ENCODE measurements around the gene TBC1D4. TPM values are rescaled to one million over a fixed set of nuclear protein-coding genes. Genes with fewer than 3 reads are reported as not detected.
A peak's percentile ranks its signal among the peaks of the same experiment; 100 is the strongest.

Gene TBC1D4
- total RNA-seq, 1 donor from 2014 or later, result 26.1 TPM

- ATAC-seq, result no peak
These were observed 115.3 kb downstream of the TBC1D4 start for GRCh38 chr13:75366380-75367280.

GRCh38 chr13:75365724-75366173 lies 116.2 kb downstream of the TBC1D4 start:
- intact Hi-C loops (cut with DNase I), result no loop called here
- Histone ChIP-seq H3K9me3 (no peaks in the 10 kb centered on the region), H3K4me3 (no peak overlapping the region), H3K36me3 (no peaks in the 10 kb centered on the region), H3K4me1 (peaks cover 23% of the 10 kb centered on the region), H3K27me3 (no peaks in the 10 kb centered on the region), H3K27ac (no peak overlapping the region)
- DNase-seq (no peak), ATAC-seq (peak; percentile 41)
- no peak for TF ChIP-seq CTCF (IDR thresholded peaks at IDR 0.05)

More at GRCh38 chr13:75366380-75367280, 115.3 kb downstream of the TBC1D4 start:
- Histone ChIP-seq H3K4me1 (peaks cover 23% of the 10 kb centered on the region), H3K27me3 (no peaks in the 10 kb centered on the region), H3K36me3 (no peaks in the 10 kb centered on the region), H3K4me3 (no peak overlapping the region), H3K9me3 (no peaks in the 10 kb centered on the region), H3K27ac (no peak overlapping the region)
- DNase-seq, result no peak
- intact Hi-C loops (cut with DNase I), result no loop called here
- TF ChIP-seq CTCF (IDR thresholded peaks at IDR 0.05), result no peak

- Histone ChIP-seq H3K9me3 (no peaks in the 10 kb centered on the region), H3K27me3 (no peaks in the 10 kb centered on the region), H3K27ac (no peak overlapping the region), H3K36me3 (no peaks in the 10 kb centered on the region), H3K4me3 (no peak overlapping the region), H3K4me1 (peaks cover 23% of the 10 kb centered on the region)
- DNase-seq (no peak), ATAC-seq (no peak)
- intact Hi-C loops (cut with DNase I), result no loop called here
- no peak for TF ChIP-seq CTCF (IDR thresholded peaks at IDR 0.05)
These were observed 117.7 kb downstream of the TBC1D4 start for GRCh38 chr13:75364131-75364713.

- intact Hi-C loops (cut with DNase I), result no loop called here
- DNase-seq (no peak), ATAC-seq (no peak)
- H3K4me3 ChIP-seq, result no peak overlapping the region
- no peaks in the 10 kb centered on the region for H3K9me3 ChIP-seq
- no peak overlapping the region for H3K27ac ChIP-seq
- H3K4me1 ChIP-seq, result peaks cover 23% of the 10 kb centered on the region
- H3K27me3 ChIP-seq, result no peaks in the 10 kb centered on the region
- no peaks in the 10 kb centered on the region for H3K36me3 ChIP-seq
- TF ChIP-seq CTCF (IDR thresholded peaks at IDR 0.05), result no peak
These were observed 118.6 kb downstream of the TBC1D4 start for GRCh38 chr13:75363371-75363770.

- no peak for TF ChIP-seq CTCF (IDR thresholded peaks at IDR 0.05)
These were observed 119.9 kb downstream of the TBC1D4 start for GRCh38 chr13:75362026-75362425.

More at GRCh38 chr13:75362026-75362425, 119.9 kb downstream of the TBC1D4 start:
- DNase-seq (peak; percentile 61), ATAC-seq (peak; percentile 25)
- H3K9me3 ChIP-seq, result no peaks in the 10 kb centered on the region
- H3K27ac ChIP-seq, result no peak overlapping the region
- H3K36me3 ChIP-seq, result no peaks in the 10 kb centered on the region
- H3K27me3 ChIP-seq, result no peaks in the 10 kb centered on the region
- intact Hi-C loops (cut with DNase I), result no loop called here
- no peak overlapping the region for H3K4me3 ChIP-seq
- H3K4me1 ChIP-seq, result peaks cover 17% of the 10 kb centered on the region
